Suprapubic skin (tissue), 4 donors: Measurements from ENCODE around the gene RAD51C. TPM values are rescaled to one million over a fixed set of nuclear protein-coding genes. Genes with fewer than 3 reads are reported as not detected.

Source experiments
- DNase-seq, 2 donors: peaks; one replicate each; pipeline ENCODE4 v3.0.0-alpha.2; 2019; ENCODE audit warnings: low spot score in 2 of 2
- H3K27ac ChIP-seq: fragments of 200-600 bp; sonication (generic); one replicate; pipeline ENCODE4 v1.5.1; 2019
- H3K27me3 ChIP-seq: fragments of 200-600 bp; sonication (generic); one replicate; pipeline ENCODE4 v1.5.1; 2019
- H3K36me3 ChIP-seq: fragments of 200-600 bp; sonication (generic); one replicate; pipeline ENCODE4 v1.5.1; 2019
- H3K4me1 ChIP-seq: fragments of 200-600 bp; sonication (generic); one replicate; pipeline ENCODE4 v1.5.1; 2019
- H3K4me3 ChIP-seq: fragments of 200-600 bp; sonication (generic); one replicate; pipeline ENCODE4 v1.5.1; 2019; ENCODE audit warnings: mild to moderate bottlenecking
- H3K9me3 ChIP-seq: fragments of 200-600 bp; sonication (generic); one replicate; pipeline ENCODE4 v1.5.1; 2019
- CTCF ChIP-seq, 2 donors: fragments of 200-600 bp in 1 of 2; fragments of 450-650 bp in 1 of 2; sonication (generic) in 1 of 2; IDR thresholded peaks; one replicate each; pipeline ENCODE4 v1.5.1; 2016 to 2019; ENCODE audit warnings: antibody characterized with exemption in 2 of 2, mild to moderate bottlenecking in 1 of 2, moderate library complexity in 1 of 2
- EP300 ChIP-seq: sonication (generic); formaldehyde crosslinking; IDR thresholded peaks from one replicate; pipeline ENCODE4 v1.6.1; 2017; ENCODE audit warnings: antibody characterized with exemption
- POLR2A ChIP-seq, 2 donors: fragments of 450-650 bp; IDR thresholded peaks; one replicate each; pipeline ENCODE4 v1.6.1; 2017; ENCODE audit warnings: antibody characterized with exemption in 2 of 2, mild to moderate bottlenecking in 2 of 2, moderate library complexity in 2 of 2
- POLR2AphosphoS5 ChIP-seq, 3 donors: sonication (generic); formaldehyde crosslinking; IDR thresholded peaks; one replicate each; pipeline ENCODE4 v1.6.1; 2017; ENCODE audit warnings: antibody characterized with exemption in 3 of 3
- WGBS: methylation state at CpG from one replicate; pipeline ENCODE4 v1.1.5; 2018; 5-methylcytosine and 5-hydroxymethylcytosine counted together
- total RNA-seq, 4 donors: library from RNA; depleted of rRNA; stranded (reverse); fragments of >200 nt; gene quantifications; one replicate each; pipeline ENCODE4 v1.1.0, GENCODE V29; 2016

The RAD51C gene
- total RNA-seq, 4 donors from 2014 or later, result 9.5 to 21.2 (median 11.8) TPM

DNA sequence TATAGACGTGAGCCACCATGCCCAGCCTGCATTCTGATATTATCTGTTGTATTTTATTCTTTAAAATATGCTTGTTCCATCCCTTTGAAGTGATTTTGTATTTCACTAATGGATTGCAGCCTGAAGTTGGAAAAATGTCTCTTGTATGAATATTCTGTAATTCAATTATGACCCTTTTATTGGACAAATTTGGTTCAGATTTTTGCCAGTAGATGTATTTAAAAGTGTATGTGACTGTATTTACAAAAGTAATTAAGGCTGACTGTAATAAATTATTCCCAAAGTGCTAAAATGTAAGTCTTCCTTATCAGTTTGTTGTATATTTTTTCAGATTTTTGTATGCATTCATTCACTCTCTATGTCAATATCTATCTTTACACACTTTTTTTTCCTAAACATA, 87.0 kb downstream of the RAD51C start:
- no peaks in the 10 kb centered on the region for H3K9me3 ChIP-seq
- no peak overlapping the region for H3K27ac ChIP-seq
- no peak overlapping the region for H3K4me3 ChIP-seq
- DNase-seq, result no peak
- H3K27me3 ChIP-seq, result no peaks in the 10 kb centered on the region
- TF ChIP-seq EP300 (no peak), CTCF (IDR thresholded peaks at IDR 0.05) (no peak), POLR2A (IDR thresholded peaks at IDR 0.05) (no peak), POLR2AphosphoS5 (IDR thresholded peaks at IDR 0.05) (no peak)
- no peaks in the 10 kb centered on the region for H3K36me3 ChIP-seq
- WGBS, result 29% methylated on average over 1 of the region's 1 CpG
- H3K4me1 ChIP-seq, result no peaks in the 10 kb centered on the region

- Histone ChIP-seq H3K27me3 (no peaks in the 10 kb centered on the region), H3K27ac (no peak overlapping the region)
- WGBS, result 53% methylated on average over 4 of the region's 4 CpGs
Measured at GRCh38 chr17:58783380-58783779, 91.0 kb downstream of the RAD51C start.

DNA sequence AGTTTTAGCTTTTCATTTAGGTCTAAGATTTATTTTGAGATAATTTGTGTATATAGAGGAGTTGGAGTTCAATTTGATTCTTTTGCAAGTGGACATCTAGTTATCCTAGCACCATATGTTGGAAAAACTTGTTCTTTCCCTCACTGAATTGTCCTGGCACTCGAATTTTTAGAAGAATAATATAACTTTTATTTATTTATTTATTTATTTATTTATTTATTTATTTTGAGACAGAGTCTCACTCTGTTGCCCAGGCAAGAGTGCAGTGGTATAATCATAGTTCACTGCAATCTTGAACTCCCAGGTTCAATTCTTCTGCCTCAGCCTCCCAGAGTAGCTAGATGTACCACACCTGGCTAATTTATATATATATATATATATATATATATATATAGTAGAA, 92.7 kb downstream of the RAD51C start:
- no peaks in the 10 kb centered on the region for H3K36me3 ChIP-seq
- no peak for DNase-seq
- H3K27me3 ChIP-seq, result no peaks in the 10 kb centered on the region
- H3K4me1 ChIP-seq, result no peaks in the 10 kb centered on the region
- H3K9me3 ChIP-seq, result no peaks in the 10 kb centered on the region
- 67% methylated on average over 1 of the region's 1 CpG for WGBS
- H3K27ac ChIP-seq, result no peak overlapping the region
- TF ChIP-seq POLR2AphosphoS5 (IDR thresholded peaks at IDR 0.05), result no peak
- TF ChIP-seq CTCF (IDR thresholded peaks at IDR 0.05), result no peak
- no peak for TF ChIP-seq POLR2A (IDR thresholded peaks at IDR 0.05)
- no peak for TF ChIP-seq EP300
- H3K4me3 ChIP-seq, result no peak overlapping the region

More at GRCh38 chr17:58783380-58783779, 91.0 kb downstream of the RAD51C start:
- no peak overlapping the region for H3K4me3 ChIP-seq
- no peak for DNase-seq
- no peak for TF ChIP-seq POLR2A (IDR thresholded peaks at IDR 0.05)
- no peak for TF ChIP-seq POLR2AphosphoS5 (IDR thresholded peaks at IDR 0.05)
- no peak for TF ChIP-seq EP300
- no peak for TF ChIP-seq CTCF (IDR thresholded peaks at IDR 0.05)
- no peaks in the 10 kb centered on the region for H3K4me1 ChIP-seq
- no peaks in the 10 kb centered on the region for H3K9me3 ChIP-seq
- H3K36me3 ChIP-seq, result no peaks in the 10 kb centered on the region

Other genes starting within 250 kb of the RAD51C start
- not detected for gene HSF5, start 204.2 kb upstream of the RAD51C start, total RNA-seq
- 10 to 100 TPM; 31.7 to 66.0 (median 53.4) TPM for gene MTMR4, start 178.0 kb upstream of the RAD51C start, total RNA-seq
- under 1 TPM in 3 of 4 donors, not detected in 1; 0.15 to 0.34 (median 0.32) TPM for gene TEX14, start 557 bp upstream of the RAD51C start, total RNA-seq
- gene PPM1E, start 63.3 kb downstream of the RAD51C start, total RNA-seq, result under 1 TPM in 2 of 4 donors, not detected in 2; 0.08 to 0.11 TPM